ENCODE data around the gene SEC24D.

DNA sequence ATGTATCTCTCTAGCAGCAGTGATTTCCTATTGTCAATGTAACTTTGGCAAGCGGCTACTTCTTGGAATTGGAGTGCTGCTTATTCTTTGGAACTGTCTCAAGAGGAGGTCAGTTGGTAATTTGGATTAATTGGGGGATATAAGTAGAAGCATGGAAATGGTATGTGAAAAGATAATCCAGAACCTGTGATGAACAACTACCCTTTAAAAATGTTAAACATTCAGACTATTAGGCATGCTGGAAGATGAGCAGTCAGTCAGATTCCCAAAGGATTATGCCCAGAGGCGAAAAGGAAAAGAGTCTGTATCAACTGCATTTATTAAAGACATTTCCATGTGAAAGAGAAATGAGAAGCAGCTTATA is 62.5 kb downstream of the SEC24D start:
- TF ChIP-seq FOXM1 (IDR thresholded peaks at IDR 0.05; ENCODE audit: borderline replicate concordance), result no peak
- no peak for TF ChIP-seq SP1 (IDR thresholded peaks at IDR 0.05)
- no peak for TF ChIP-seq ELF4 (IDR thresholded peaks at IDR 0.05)
- no peak for TF ChIP-seq CTBP1 (IDR thresholded peaks at IDR 0.05; ENCODE audit: borderline replicate concordance)
- TF ChIP-seq SUZ12 (IDR thresholded peaks at IDR 0.05), result no peak
- TF ChIP-seq TARDBP (IDR thresholded peaks at IDR 0.05), result no peak
- TF ChIP-seq HDGF (IDR thresholded peaks at IDR 0.05; ENCODE audit: borderline replicate concordance), result no peak
- no peak for TF ChIP-seq BHLHE40 (IDR thresholded peaks at IDR 0.05; ENCODE audit: borderline replicate concordance)
- no peak for TF ChIP-seq NFRKB (IDR thresholded peaks at IDR 0.05)
- no peak for TF ChIP-seq LEF1 (IDR thresholded peaks at IDR 0.05; ENCODE audit: borderline replicate concordance)
- no peak for TF ChIP-seq ZNF384 (IDR thresholded peaks at IDR 0.05)
- TF ChIP-seq PKNOX1 (IDR thresholded peaks at IDR 0.05), result no peak
